Neural cell (in vitro differentiated cells): ENCODE results near the gene CHN1. TPM values are rescaled to one million over a fixed set of nuclear protein-coding genes. Genes with fewer than 3 reads are reported as not detected.
A peak's percentile ranks its signal among the peaks of the same experiment; 100 is the strongest.

Experiments used
- H2AFZ ChIP-seq: fragments of 200-600, 300-800 bp; sonication (generic), shearing (Covaris generic); 2 replicates; pipeline ENCODE4 v1.6.0; 2014; ENCODE audit warnings: low read depth, mild to moderate bottlenecking, antibody characterized with exemption, low read length, moderate library complexity
- H3F3A ChIP-seq: fragments of 200-600 bp; shearing (Covaris generic); 2 replicates; pipeline ENCODE4 v1.6.1; 2016; ENCODE audit warnings: mild to moderate bottlenecking, moderate library complexity, mixed read lengths, antibody characterized with exemption, low read length; ENCODE audit not compliant: insufficient read depth, poor library complexity, severe bottlenecking
- H3K27ac ChIP-seq: fragments of 200-600, 300-800 bp; sonication (generic), shearing (Covaris generic); 2 replicates; pipeline ENCODE4 v1.5.1; 2014; ENCODE audit warnings: mild to moderate bottlenecking, low read length, moderate library complexity
- H3K27me3 ChIP-seq: fragments of 300-800, 200-600 bp; sonication (generic), shearing (Covaris generic); 2 replicates; pipeline ENCODE4 v1.6.0; 2014; ENCODE audit warnings: mild to moderate bottlenecking, low read depth, low read length, moderate library complexity; ENCODE audit not compliant: insufficient read depth
- H3K36me3 ChIP-seq: fragments of 300-800, 200-600 bp; sonication (generic), shearing (Covaris generic); 2 replicates; pipeline ENCODE4 v1.5.1; 2014; ENCODE audit warnings: mild to moderate bottlenecking, antibody characterized with exemption, low read length, moderate library complexity; ENCODE audit not compliant: insufficient read depth
- H3K4me2 ChIP-seq: fragments of 300-800, 200-600 bp; sonication (generic), shearing (Covaris generic); 2 replicates; pipeline ENCODE4 v1.6.0; 2014; ENCODE audit warnings: mild to moderate bottlenecking, low read length
- H3K4me3 ChIP-seq: fragments of 300-800, 200-600 bp; sonication (generic), shearing (Covaris generic); 2 replicates; pipeline ENCODE4 v1.5.1; 2014; ENCODE audit warnings: mild to moderate bottlenecking, low read length, moderate library complexity
- H3K79me2 ChIP-seq: fragments of 200-600 bp; shearing (Covaris generic); replicated peaks from 2 replicates; pipeline ENCODE4 v1.6.0; 2014; ENCODE audit warnings: mild to moderate bottlenecking, low read length, moderate library complexity; ENCODE audit not compliant: insufficient read depth
- H3K9ac ChIP-seq: fragments of 300-800, 200-600 bp; sonication (generic), shearing (Covaris generic); 2 replicates; pipeline ENCODE4 v1.6.1; 2016; ENCODE audit warnings: mild to moderate bottlenecking, low read length, mixed read lengths
- H3K9me2 ChIP-seq: fragments of 200-600 bp; shearing (Covaris generic); 2 replicates; pipeline ENCODE4 v1.6.1; 2016; ENCODE audit warnings: mild to moderate bottlenecking, low read length, mixed read lengths; ENCODE audit not compliant: insufficient read depth
- H3K9me3 ChIP-seq: fragments of 200-600, 300-800 bp; sonication (generic), shearing (Covaris generic); 2 replicates; pipeline ENCODE4 v1.6.1; 2016; ENCODE audit warnings: mild to moderate bottlenecking, mixed run types, low read length, moderate library complexity, mixed read lengths
- H4K20me1 ChIP-seq: fragments of 200-600 bp; shearing (Covaris generic); 2 replicates; pipeline ENCODE4 v1.6.1; 2016; ENCODE audit warnings: mild to moderate bottlenecking, mixed run types; ENCODE audit not compliant: insufficient read depth
- EP300 ChIP-seq: fragments of 450-650 bp; conservative IDR thresholded peaks from 2 replicates; pipeline ENCODE4 v1.6.1; 2014; ENCODE audit warnings: antibody characterized with exemption, mild to moderate bottlenecking, moderate library complexity; ENCODE audit not compliant: poor library complexity, severe bottlenecking
- EZH2 ChIP-seq: fragments of 200-600, 300-800 bp; shearing (Covaris generic), sonication (generic); IDR thresholded peaks from 2 replicates; pipeline ENCODE4 v1.6.1; 2014; ENCODE audit warnings: antibody characterized with exemption, low read length, borderline replicate concordance, mild to moderate bottlenecking; ENCODE audit not compliant: insufficient read depth, poor library complexity, severe bottlenecking
- MXI1 ChIP-seq: fragments of 450-650 bp; conservative IDR thresholded peaks from 2 replicates; pipeline ENCODE4 v1.6.1; 2014; ENCODE audit warnings: antibody characterized with exemption, mild to moderate bottlenecking; ENCODE audit not compliant: poor library complexity, severe bottlenecking
- POLR2AphosphoS5 ChIP-seq: IDR thresholded peaks from 2 replicates; pipeline ENCODE4 v1.6.1; 2012
- RAD21 ChIP-seq: fragments of 450-650 bp; conservative IDR thresholded peaks from 2 replicates; pipeline ENCODE4 v1.6.1; 2014; ENCODE audit warnings: antibody characterized with exemption, mild to moderate bottlenecking, moderate library complexity
- SMC3 ChIP-seq: fragments of 450-650 bp; conservative IDR thresholded peaks from 2 replicates; pipeline ENCODE4 v1.6.1; 2014; ENCODE audit warnings: antibody characterized with exemption, mild to moderate bottlenecking, moderate library complexity; ENCODE audit not compliant: poor library complexity
- TAF1 ChIP-seq: IDR thresholded peaks from 2 replicates; pipeline ENCODE4 v1.6.1; 2012; ENCODE audit warnings: low read depth
- polyA plus RNA-seq: library from polyadenylated mRNA; depleted of rRNA; stranded (reverse); fragments of >200 nt; gene quantifications from 2 replicates; pipeline ENCODE4 v1.2.3, GENCODE V29; 2014
- TF ChIP-seq, protein P1 (sequence below): fragments of 450-650 bp; IDR thresholded peaks from 2 replicates; pipeline ENCODE4 v1.5.1; 2014; ENCODE audit warnings: antibody characterized with exemption, mild to moderate bottlenecking, moderate library complexity; ENCODE audit not compliant: poor library complexity, severe bottlenecking
- TF ChIP-seq, protein P2 (sequence below): IDR thresholded peaks from 2 replicates; pipeline ENCODE4 v1.6.1; 2012; ENCODE audit warnings: borderline replicate concordance

Gene CHN1
- polyA plus RNA-seq, 1 donor from 2014 or later = 133 TPM

DNA sequence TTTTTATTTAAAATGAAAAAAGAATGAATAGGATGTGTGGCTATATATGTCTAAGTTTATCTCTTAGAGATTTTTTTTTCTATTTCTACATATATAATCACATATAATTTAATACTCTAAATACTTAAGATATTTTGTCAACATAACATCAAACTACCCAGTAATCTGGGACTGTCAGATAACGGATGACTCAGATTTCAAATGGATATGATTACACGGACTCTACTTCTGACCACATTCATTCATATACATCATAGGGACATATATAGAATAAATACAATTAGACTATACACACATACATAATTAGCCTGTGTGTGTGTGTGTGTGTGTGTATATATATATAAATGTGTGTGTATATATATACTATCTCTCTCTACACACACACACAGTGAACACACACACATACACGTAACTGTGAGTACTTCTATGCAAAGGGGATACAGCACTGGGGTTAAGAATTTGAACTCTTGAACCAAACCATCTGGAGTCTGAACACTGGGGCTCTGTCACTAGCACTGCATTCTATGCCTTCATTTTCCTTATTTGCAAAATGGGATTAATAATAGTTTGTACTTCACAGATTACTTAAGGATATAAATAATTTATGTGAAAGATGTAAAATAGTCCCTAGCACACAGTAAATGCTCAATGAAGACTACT, 59.5 kb downstream of the CHN1 start:
- Histone ChIP-seq H2AFZ (no peak overlapping the region), H3K27ac (no peak overlapping the region), H3K27me3 (no peaks in the 10 kb centered on the region), H3K4me2 (no peak overlapping the region), H4K20me1 (no peaks in the 10 kb centered on the region), H3K36me3 (no peaks in the 10 kb centered on the region), H3K79me2 (no peaks in the 10 kb centered on the region), H3K4me3 (no peak overlapping the region), H3F3A (no peaks in the 10 kb centered on the region), H3K9me3 (no peaks in the 10 kb centered on the region), H3K9ac (no peak overlapping the region), H3K9me2 (no peaks in the 10 kb centered on the region)
- TF ChIP-seq POLR2AphosphoS5 (no peak), EZH2 (no peak), RAD21 (no peak)

DNA sequence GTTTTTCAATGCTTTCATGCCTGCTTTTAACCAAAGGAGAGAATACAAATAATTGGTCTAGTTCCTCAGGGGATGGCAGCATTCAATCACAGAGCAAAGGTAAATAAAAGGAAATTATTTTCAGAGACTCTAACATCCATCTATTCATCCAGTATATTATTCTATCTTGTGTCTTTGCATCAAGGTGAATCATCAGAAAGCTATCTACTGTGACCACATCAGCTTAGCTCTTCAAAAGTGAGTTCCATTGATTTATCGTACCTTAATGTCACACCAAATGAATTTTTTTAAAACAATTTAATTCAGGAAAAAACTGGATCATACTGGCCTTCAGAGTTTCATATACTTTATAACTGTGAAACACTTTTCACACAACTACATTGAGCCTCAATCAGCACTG, 66.1 kb downstream of the CHN1 start:
- H3K4me2 ChIP-seq = peak overlapping the region; percentile 5

More for the DNA sequence above, 66.1 kb downstream of the CHN1 start:
- Histone ChIP-seq H3K27ac (peak overlapping the region; percentile 18), H2AFZ (no peak overlapping the region), H3K79me2 (peaks cover 2% of the 10 kb centered on the region), H3K36me3 (peaks cover 3% of the 10 kb centered on the region), H3K9me3 (peaks cover 4% of the 10 kb centered on the region), H4K20me1 (no peaks in the 10 kb centered on the region), H3K9me2 (no peaks in the 10 kb centered on the region), H3K4me3 (peak overlapping the region; percentile 16), H3F3A (no peaks in the 10 kb centered on the region), H3K9ac (no peak overlapping the region), H3K27me3 (no peaks in the 10 kb centered on the region)
- TF ChIP-seq EZH2 (no peak), RAD21 (no peak), POLR2AphosphoS5 (no peak), SMC3 (no peak), MXI1 (no peak), TAF1 (no peak), EP300 (no peak)
- TF ChIP-seq, protein P1, sequence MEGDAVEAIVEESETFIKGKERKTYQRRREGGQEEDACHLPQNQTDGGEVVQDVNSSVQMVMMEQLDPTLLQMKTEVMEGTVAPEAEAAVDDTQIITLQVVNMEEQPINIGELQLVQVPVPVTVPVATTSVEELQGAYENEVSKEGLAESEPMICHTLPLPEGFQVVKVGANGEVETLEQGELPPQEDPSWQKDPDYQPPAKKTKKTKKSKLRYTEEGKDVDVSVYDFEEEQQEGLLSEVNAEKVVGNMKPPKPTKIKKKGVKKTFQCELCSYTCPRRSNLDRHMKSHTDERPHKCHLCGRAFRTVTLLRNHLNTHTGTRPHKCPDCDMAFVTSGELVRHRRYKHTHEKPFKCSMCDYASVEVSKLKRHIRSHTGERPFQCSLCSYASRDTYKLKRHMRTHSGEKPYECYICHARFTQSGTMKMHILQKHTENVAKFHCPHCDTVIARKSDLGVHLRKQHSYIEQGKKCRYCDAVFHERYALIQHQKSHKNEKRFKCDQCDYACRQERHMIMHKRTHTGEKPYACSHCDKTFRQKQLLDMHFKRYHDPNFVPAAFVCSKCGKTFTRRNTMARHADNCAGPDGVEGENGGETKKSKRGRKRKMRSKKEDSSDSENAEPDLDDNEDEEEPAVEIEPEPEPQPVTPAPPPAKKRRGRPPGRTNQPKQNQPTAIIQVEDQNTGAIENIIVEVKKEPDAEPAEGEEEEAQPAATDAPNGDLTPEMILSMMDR = no peak
- TF ChIP-seq, protein P2, sequence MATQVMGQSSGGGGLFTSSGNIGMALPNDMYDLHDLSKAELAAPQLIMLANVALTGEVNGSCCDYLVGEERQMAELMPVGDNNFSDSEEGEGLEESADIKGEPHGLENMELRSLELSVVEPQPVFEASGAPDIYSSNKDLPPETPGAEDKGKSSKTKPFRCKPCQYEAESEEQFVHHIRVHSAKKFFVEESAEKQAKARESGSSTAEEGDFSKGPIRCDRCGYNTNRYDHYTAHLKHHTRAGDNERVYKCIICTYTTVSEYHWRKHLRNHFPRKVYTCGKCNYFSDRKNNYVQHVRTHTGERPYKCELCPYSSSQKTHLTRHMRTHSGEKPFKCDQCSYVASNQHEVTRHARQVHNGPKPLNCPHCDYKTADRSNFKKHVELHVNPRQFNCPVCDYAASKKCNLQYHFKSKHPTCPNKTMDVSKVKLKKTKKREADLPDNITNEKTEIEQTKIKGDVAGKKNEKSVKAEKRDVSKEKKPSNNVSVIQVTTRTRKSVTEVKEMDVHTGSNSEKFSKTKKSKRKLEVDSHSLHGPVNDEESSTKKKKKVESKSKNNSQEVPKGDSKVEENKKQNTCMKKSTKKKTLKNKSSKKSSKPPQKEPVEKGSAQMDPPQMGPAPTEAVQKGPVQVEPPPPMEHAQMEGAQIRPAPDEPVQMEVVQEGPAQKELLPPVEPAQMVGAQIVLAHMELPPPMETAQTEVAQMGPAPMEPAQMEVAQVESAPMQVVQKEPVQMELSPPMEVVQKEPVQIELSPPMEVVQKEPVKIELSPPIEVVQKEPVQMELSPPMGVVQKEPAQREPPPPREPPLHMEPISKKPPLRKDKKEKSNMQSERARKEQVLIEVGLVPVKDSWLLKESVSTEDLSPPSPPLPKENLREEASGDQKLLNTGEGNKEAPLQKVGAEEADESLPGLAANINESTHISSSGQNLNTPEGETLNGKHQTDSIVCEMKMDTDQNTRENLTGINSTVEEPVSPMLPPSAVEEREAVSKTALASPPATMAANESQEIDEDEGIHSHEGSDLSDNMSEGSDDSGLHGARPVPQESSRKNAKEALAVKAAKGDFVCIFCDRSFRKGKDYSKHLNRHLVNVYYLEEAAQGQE = no peak
